Stimulated activated CD8-positive, alpha-beta memory T cell treated with anti-CD3 and anti-CD28 coated beads, Interleukin-4, amount 100 ng/mL, for 48 hours (primary cell): ENCODE data around the gene RASA4.
"Not testable (repeated sequence)": the region's sequence is repeated elsewhere in the genome, so short reads cannot be mapped to it uniquely, and the experiment has no call there.

Experiments used
- DNase-seq: peaks from one replicate; pipeline ENCODE4 v3.0.0-alpha.2; 2020

The RASA4 gene

DNA sequence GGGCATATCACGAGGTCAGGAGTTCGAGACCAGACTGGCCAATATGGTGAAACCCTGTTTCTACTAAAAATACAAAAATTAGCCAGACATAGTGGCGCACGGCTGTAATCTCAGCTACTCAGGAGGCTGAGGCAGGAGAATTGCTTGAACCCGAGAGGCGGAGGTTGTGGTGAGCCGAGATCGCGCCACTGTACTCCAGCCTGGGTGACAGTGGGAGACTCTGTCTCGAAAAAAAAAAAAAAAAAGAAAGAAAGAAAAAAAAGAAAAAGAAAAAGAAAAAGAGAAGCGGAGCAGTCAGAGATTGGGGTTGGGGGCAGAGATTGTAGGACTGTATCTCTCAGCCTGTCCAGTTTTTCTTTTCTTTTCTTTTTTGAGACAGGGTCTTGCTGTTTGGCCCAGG lies 73.8 kb downstream of the RASA4 start:
- not testable (repeated sequence) for DNase-seq

DNA sequence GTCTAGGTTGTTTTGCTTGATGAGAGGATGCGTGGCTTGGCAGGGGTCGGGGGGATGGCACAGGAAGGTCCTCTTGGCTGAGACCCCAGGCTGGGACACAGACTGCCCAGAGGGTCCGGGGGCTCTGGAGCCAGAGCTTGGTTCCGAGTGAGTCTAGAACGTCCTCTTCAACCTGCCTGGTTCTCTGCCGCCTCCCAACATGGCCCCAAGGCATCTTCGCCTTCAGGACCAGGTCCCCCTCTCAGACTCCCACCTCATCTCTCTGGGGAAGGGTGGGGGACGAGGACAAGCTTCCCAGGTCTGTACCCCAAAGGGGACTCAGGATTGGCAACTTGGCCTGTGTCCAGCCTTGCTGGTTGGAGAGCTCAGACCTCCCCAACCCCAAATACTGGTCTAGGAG lies 74.5 kb downstream of the RASA4 start:
- not testable (repeated sequence) for DNase-seq

DNA sequence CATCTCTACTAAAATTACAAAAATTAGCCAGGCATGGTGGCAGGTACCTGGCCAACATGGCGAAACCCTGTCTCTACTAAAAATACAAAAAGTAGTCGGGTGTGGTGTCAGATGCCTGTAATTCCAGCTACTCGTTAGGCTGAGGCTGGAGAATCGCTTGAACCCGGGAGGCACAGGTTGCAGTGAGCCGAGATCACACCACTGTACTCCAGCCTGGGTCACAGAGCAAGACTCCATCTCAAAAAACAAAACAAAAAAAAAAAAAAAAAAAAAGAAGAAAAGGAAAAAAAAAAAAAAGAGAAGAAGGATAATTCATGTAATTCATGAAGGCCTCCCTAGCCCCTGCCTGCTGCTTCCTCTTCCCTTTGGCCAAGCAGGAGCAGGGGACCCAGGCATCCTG lies 76.0 kb downstream of the RASA4 start:
- DNase-seq, result not testable (repeated sequence)

- DNase-seq, result not testable (repeated sequence)
These were observed 81.4 kb downstream of the RASA4 start for GRCh38 chr7:102535062-102535615.

- not testable (repeated sequence) for DNase-seq
These were observed 84.4 kb downstream of the RASA4 start for GRCh38 chr7:102532127-102532526.

DNA sequence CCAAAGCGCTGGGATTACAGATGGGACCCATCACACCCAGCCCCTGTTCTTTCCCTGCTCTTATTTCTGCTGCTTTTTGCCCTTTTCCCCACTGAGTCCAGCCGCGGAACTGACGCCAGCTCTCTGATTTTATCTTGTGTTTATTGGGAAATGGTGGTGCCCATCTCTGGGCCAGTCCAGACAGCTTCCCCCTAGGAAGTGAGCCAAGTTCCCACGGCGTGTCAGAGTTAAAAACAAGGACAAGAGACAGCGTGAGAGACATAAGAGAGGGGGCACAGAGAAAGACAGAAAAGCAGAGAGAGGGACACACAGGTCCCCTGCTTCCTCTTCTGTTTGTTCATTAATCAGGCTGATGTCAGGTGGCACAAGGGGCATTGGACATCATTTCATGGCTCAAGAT lies 85.0 kb downstream of the RASA4 start:
- DNase-seq, result not testable (repeated sequence)

DNA sequence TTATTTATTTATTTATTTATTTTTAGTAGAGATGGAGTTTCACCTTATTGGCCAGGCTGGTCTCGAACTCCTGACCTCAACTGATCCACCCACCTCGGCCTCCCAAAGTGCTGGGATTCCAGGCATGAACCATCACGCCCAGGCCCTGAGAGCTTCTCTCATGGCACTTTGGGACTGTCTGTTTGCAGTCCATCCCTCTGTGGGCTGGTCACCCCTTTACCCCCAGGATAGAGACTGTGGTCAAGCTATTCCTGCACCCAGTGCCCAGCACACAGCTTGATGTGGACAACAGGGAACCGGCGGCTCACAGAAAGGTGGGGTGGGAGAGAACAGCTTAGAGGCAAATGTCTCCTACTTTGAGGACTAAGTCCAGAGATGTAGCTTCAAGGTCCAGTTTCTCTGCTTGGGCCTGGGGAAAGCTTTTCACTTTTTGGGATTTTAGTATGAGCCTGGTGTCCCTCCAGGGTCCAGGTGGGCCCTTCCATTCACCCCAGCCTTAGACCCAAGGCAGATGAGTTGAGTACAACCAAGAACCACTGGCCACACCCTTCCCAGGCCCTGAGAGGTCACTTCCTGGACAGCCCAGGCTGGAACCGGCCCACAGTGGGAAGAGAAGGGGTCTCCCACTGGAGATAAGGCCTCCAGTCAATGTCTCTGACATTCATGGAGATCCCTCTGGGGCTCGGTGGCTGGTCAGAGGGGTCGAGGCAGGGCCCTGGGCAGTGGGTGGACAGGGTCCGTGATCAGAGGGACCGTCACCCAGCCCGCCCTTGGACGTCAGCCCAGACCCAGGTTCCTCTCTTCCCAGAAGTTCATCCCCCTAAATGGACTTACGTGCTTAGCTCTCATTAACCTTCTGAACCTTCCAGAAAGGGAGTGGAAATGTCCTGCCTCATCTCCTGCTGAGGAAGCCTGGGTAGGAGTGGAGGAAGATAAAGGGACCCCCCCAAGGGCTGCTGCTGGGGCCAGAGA lies 88.4 kb downstream of the RASA4 start:
- peak; percentile 20 for DNase-seq

DNA sequence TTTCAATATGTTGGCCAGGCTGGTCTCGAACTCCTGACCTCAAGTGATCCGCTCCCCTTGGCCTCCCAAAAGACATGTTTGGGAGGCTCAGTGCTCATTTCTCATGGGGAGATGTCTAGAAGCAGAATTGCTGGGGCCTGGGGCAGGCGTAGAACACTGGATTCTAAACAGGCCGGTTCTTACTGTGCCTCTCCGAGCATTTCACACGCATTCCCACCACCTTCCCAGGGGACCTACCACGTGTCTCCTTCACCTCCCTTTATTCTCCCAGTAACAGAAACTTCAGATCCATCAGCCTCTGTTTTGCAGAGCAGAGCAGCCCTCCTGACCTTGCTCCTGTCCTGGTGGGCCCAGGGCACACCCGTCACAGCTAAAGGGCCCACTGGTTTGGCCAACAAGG lies 89.4 kb downstream of the RASA4 start:
- not testable (repeated sequence) for DNase-seq

DNA sequence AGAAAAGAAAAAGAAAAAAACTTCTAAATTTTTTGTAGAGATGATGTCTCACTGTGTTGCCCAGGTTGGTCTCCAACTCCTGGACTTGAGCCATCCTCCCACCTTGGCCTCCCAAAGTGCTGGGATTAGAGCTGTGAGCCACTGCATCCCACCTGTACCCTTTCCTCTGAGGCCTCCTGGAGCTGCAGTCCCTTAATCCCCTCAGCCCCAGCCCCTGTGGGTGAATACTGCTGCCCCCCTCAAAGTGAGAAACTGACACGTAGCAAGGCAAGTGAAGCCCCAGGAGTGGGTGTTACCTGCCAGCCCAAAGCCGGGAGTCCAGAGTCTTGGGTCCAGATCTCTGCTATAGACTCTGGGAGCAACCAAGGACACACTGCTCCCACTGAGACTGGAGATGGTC lies 91.8 kb downstream of the RASA4 start:
- not testable (repeated sequence) for DNase-seq
